A204.1 (cell line): ENCODE results near the gene BEST3.

Source experiments
- FAIRE-seq: peaks from 2 replicates; lab custom pipeline; 2012; peaks lifted over from hg19 to GRCh38; lab: Jason Lieb, UNC

Gene BEST3

DNA sequence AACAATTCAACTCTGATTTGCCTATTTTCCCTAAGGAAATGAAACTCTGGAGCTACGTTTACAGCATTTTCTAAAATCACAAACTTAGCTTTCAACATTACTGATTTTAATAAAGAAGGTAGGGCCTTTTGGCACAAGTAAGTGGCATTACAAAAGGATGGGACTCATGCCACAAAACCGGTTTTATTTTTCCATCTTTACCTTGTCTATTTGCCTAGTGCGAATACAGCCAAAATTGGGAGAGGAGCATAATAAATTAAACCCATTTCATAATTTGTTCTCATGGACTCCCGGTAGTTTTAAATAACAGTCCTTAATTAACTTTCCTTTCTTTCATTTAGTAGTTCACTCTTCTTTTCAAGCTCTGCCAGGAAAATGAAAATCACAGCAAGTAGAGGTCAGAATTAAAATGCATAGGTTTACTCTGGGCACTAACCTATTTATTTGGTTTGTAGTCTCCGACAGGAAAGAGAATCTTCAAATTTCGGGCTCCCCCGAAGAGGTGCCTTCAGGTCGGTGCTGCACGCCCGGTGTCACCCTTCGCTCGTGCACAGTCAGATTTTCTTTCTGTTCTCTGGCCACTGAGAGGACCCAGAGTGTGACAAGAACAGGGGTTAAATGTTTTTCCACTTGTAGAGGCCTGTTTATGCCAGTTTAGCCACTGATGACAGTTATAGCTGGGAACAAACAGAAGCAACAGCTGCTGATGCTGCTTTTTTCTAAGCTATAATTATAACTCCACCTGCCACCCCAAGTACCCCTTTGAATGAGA is at the start of gene BEST3:
BEST3 (minus strand) TSS at position 535 of the 772 bp plus-strand sequence. CDS start 1,505 bp downstream, outside the sequence.
- no peak for FAIRE-seq

DNA sequence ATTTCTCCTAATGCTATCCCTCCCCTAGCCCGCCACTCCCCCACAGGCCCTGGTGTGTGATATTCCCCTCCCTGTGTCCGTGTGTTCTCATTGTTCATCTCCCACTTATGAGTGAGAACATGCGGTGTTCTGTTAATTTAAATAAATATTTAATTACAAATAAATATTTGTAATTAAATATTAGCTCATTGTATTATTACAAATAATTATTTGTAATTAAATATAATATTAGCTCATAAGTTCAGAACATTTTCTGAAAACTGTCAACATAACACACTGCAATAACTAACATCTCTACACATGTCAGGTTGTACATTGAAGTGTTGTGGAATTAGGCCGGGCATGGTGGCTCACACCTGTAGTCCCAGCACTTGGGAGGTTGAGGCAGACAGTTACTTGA is 45.0 kb upstream of the BEST3 start:
- FAIRE-seq, result no peak

DNA sequence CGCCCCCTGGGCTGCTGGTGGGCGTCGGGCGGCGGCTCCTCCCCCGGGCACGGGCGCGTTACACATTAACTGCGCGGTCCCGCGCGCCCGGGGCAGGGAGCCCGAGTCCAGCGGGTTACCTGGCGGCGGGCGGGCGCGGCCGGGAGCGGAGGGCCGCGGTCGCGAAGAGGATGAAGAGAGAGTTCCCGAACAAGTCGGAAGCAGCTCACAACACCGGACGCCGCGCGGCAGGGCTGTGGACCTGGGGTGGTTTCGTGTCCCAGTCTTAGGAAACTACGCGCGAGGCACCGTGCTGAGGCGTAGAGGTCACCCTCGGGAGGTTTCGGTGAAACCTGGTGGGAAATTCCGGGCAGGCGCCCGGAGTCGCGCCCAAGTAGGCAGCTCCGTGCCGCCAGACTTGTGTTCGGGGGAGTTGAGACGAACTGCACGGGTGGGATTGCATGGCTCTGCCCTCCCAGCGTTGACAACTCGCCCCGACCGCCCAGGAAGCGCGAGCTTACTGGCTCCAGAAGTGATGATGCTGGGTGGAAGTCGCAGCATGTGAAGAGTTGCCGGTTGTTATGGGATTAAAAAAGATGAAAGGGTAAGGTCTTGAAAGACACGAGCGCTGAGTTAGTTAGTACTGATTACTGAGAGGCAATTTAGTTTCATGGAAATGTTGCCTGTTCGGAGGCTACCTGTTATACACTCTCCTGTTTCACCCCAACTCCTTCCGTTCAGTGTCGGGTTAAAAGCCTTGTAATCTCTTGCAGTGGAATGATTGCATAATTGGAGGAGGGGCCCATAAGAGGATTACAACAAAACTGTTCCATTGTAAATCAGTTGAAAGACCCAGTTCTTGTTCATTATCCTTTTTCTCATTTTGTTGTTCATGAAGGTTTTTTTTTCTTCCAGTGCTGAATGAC is 40.4 kb upstream of the BEST3 start:
- no peak for FAIRE-seq

DNA sequence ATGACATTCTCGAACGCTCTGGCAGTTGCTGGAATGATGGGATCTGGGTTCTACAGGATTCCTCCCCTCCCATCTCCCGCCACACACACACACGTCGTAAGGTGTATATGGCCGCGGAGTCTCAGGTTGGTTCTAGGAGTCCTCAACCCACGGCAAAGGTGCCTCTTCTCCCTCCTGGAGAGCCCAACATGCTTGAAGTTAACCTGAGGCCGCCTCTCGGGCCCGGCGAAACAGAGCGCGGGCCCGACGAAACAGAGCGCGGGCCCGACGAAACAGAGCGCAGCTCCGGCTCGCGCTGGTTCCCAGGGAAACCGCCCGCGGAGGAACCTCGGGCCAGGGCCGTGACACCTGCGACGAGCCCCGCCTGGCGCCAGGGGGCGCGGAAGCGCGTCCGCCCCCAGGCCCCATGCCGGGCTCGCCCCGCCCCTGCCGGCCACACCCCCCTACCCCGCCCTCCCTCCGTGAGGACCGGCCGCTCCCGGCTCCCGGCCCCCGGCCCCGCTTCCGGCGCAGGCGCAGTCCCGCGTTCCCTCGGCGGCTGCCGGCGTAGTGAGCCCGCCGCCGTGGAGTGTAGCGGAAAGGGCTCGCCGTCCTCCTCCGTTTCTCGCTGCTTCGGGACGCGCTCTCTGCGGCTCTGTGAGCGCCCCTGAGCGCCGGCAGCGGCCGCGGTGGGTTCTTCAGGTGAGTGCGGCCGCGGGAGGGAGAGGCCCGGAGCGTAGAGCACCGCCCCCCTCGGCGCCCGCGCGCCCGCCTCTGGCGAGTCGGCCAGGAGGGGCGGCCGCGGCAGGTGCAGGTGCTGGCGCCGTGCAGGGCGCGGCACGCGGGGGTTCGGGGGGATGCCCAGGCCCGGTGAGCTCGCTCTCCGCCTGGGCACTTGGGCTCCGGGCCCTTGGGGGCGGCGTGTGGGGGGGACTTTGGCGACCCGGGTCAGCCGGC is 39.5 kb upstream of the BEST3 start, which contains the start of gene RAB3IP:
RAB3IP (plus strand) TSS at position 510 of the 936 bp plus-strand sequence. CDS start 16,549 bp downstream, outside the sequence.
- FAIRE-seq, result no peak

DNA sequence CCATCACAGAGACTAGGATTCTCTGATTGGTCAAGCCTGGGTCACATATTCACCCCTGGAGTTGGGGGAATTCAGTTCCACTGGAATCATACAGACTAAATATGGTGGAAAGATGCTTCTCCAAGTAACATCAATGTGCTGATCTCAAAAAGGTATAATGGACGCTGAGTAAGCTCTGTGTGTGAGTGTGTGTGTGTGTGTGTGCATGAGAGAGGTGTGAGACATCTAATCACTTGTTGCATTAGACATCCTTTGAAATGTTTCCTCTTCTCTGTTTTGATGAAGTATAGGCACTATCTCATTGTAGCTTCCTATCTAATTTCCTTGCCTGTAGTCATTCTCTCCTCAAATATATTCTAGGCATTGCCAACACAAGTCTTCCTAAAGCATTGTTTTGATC is 34.5 kb upstream of the BEST3 start:
- FAIRE-seq, result no peak

DNA sequence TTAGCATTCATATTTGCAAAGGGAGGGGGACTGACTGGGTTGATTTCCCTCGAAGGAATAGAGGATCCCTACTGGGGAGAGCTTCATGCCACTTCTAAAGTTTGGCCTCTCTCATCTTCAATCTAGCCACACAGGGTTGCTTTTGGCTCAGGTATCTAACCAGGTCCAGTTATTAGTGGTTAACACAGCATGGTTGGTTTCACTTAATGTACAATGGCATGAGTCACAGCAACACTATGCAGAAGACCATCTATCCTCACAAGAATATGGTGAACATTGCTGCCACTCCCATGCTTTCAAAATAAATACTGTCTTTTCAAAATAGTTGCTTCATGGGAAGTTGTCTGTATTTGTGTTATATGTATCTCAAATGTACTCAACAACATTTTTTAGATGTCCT is 33.0 kb upstream of the BEST3 start:
- no peak for FAIRE-seq

DNA sequence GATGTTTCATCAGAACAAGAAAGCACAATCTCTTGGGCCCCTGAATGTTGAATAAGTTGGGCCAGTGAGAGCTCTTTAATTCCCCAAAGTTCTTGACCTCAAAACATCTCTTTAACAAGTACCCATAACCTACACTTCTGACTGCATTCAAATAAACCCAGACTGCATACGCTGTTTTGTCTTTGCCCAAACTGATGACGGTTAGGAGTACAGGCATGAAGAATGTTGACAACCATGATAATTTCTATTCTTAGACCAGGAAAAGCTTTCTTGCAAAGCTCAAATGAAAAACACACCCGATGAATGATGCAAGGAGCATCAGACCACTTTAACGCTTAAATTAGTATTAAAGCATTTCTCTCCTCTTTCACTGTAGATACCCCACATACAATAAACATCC is 27.8 kb upstream of the BEST3 start:
- FAIRE-seq, result no peak

DNA sequence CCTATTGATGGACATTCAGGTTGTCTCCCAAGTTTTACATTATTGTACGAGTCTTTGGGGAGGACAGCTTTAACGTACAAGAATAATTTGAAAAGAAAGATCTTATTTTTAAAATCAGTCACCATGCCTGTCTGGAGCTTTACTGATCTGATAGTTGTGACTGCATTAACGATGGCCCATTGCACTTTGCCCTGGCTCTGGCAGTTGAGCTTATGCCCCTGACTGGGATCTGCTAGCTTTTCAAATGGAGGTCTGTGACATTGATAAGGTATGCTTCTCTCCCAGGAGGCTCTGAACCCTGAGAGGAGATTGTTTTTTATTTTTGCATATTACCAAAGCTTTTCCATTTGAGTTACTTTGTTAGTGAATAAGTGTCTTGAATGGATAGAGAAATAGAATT is 21.6 kb upstream of the BEST3 start:
- no peak for FAIRE-seq

DNA sequence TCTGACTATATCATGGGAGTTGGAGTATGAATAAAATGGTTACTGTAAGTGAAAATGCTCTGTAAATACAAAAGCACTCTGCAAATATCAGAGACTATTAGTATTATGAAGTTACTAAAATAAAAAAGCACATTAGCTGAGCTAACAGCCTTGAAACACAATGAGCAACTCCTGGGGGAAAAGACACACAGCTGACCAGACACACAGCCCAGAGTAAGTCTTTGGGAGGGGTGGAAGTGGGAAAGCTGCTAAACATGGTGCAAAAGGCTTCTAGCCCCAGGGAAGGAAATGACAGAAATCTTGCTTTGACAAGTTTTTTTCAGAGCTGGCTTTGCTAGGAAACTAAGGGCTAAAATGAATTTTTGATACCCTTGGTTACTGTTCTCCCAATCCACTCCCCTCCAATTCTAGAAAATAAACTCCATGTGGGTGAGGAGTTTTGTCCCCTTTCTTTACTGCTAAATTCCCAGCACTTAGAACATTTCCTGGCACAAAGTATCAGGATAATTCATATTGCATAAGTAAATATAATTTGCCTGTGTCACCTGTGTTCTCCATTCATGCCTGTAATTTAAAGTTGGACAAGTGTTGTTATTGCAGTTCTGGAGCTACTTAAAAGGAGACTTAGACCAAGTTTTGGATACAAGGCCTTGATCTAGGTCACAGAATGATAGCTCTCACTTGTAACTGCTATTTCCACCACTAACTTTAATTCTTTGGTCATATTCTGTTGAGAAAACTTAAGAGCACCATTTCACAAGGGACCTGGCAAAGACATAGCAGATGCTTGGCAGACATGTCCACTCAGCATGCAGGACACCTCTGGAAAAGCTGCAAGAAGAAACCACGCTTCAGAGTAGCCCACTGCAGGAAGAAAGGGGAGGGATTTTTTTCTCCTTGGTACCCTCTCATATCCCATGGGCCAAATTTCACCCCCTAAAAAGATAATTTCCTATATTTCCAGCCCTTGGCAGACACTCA is 20.5 kb upstream of the BEST3 start:
- no peak for FAIRE-seq

DNA sequence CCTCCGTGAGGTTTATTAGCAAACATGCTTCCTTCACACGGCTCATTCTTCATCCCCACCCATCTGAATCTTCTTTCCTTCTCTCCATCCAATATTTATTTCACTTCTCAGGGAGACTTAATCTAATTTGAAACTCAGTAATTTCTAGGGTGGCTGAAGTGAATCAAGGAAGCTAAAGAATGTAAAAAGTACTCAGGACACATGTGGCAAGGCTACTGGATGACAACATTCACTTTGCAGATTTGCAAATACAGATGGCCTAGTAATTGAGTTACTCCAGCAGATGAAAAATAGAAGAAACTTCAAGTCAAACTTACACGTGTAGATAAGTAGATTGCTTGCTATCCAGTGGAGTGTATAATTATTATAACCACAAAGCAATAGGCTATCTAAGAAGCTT is 15.4 kb upstream of the BEST3 start:
- FAIRE-seq, result no peak

DNA sequence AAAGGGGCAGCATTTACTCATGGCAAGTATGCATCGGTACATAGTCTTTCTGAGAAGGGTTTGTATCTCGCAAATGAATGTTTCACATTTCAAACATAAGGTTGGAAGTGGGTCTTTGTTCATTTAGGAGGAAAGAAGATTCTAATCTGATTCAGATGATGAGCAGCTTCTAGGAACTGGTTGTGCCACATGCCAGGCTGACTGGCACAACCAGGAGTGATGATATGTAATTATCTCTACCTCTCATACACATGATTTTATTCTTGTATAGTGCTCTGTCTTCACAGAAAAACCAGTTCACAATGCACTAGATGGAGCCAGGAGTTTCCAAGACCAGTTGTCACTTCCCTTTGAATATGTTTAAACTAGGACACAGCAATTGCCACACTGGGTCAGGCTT is 13.7 kb upstream of the BEST3 start:
- no peak for FAIRE-seq

DNA sequence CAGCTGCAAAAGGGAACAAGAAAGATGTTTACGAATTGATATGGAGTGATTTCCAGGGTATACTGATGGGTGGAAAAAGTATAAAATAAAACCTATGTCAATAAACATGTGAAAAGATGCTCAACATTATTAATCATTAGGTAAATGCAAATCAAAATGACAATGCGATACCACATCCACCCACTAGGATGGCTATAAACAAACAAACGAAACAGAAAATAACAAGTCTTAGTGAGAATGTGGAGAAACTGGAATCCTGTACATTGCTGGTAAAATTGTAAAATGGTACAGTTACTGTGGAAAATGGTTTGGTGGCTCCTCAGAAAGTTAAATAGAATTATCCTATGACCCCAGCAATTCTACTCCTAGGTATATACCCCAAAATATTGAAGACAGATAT is 9.5 kb upstream of the BEST3 start:
- FAIRE-seq, result no peak

DNA sequence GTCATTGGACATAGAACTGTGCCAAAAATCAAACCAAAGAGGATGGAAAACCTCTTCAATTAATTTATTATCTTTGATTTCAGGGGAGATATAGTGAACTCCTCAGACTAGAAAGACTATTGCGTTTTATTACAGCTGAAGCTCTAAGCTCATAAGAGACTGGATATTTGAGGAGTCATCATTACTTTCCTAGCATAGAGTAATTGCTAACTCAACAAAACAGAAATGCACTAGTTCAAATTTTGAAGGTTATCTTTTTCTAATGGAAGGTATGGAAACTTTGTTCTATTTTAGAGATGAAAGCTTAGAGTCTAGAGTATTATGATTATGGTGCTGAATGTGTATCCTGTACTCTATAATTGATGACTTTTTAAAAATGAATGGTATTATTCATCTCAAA is 5.3 kb upstream of the BEST3 start:
- no peak for FAIRE-seq

DNA sequence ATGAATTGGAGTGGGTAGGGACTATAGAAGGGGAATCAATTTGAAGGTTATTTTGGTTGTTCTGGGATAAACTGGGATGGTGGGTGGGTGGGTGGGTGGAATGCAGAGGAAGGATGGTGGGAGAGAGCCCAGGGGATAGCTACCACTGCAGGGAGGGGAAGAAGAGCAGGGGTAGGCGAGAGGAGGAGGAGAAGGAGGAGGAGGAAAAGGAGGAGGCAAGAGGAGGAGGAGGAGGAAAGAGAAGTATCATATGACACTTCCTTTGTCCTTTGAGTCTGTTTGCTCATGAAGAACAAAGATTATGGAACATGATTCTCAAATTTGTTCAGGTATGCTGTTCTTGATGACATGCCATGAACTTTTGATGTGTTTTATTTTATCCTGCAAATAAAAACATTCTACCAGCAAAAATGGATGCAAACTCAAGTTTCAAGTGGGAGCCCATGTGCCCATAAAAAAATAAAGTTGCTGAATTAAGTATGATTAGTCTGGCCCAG is 4.1 kb upstream of the BEST3 start:
- no peak for FAIRE-seq

DNA sequence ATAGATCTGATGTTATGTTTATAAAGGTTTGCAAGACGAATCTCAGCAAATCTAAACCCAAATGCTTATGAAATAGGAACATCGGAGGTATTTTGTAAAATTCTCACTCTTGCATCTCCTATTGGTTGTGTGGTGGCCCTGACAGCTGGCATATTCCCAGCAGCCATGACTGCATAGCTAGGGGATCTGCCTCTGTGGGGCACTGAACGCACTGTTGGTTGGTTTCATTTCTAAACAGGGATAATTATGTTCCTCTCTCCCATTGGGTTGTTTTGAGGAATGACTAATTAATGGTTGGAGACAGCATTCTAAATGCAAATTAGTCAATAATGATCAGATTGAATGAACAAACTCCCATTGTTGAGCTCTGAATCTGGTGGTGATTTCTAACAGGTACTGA is 2.7 kb upstream of the BEST3 start:
- no peak for FAIRE-seq

DNA sequence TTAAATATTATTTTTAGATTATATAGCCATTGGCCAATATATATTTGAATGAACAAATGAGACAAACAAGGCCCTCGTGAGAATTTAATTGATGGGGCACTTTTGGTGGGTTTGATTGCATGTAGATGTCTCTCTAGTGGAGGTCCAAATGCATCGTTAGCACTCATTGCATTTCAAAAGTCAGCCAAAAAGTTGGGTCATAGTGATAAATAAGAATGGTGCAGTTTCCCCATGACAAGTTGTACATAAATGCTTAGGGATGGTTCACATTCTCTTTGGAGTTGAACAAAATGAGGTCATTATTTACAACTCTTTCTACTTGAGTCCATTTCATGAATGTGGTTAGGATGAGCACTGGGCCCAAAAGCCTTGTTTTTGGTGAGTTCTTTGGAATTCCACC is 1.0 kb downstream of the BEST3 start:
- FAIRE-seq, result no peak

DNA sequence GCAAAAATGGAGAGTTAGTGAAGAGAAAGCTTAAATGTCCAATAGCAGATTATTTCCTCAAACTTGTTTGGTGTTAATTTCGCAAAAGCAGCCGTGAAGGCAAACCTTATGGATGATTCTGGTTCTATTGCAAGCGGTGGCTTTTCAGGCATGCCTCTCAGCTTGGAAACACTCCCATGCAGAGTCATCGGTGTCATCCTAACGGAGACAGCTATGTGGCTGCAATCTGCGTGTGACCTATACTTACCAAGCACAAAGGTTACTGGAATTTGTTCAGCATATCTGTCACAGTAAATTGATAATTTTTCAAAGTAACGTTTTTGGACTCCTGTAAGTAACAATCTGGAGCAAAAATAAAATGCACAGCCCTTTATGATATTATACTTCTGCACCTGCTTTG is 5.0 kb downstream of the BEST3 start:
- no peak for FAIRE-seq

DNA sequence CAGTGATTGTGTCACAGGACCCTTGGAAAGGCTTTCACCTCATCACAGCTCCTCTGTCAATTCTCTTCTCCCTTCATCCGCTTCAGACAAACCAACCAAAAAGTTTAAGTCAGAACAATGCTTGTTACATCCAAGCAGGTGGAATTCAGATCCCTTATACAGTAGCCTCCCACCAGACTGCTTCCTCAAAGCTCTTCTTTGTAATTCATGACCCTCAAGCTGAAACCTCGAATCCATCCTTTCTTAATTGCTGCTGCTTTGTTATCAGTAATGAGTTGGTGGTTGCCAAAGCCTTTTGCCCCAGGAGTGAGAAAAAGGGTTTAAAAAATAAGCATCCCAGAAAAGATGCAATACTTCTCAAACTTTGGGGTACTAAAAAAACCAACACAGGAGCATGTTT is 9.5 kb downstream of the BEST3 start:
- no peak for FAIRE-seq

DNA sequence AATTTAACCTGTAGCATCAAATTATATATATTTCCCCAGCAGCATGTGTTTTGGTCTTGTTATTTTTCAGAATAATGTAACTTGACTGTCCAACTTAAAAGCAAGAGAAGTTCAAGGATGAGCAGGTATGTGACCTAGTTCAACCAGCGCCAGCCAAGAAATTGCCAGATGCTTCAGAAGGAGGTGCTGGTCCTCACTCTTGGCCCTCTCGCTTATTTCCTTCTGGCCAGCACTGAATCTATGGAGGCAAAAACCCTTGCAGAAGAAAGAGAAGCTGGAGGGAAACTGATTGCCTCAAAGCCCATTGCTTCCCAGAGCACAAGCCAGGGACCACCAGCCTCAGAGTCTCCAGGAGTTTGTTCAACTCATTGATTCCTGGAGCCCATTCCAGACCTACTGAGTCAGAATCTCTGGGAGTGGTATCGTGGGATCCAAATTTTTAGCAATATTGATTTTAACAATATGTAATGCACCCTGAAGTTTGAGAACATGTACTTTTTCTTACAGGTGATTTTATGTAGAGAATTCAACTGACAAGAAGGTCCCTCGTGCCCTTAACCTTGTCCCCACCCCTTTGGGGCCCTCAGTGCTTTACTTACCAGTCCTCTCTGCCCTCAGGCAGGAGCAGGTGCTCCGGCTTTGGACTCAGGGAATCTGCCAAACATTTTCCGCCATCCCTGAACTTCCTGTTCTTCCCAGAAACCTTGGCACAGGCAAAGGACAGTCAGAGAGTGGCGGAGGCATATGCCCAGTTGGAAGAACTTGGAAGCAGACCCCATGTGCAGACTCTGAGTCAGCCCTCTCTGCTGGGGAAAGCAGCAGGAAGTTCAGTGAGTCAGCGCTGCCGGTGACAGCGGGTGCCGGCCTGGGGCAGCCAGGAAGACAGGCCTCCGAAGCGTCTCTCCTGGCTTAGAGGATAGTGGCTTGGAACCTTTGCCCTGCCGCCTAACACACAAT is 10.4 kb downstream of the BEST3 start:
- FAIRE-seq, result no peak

DNA sequence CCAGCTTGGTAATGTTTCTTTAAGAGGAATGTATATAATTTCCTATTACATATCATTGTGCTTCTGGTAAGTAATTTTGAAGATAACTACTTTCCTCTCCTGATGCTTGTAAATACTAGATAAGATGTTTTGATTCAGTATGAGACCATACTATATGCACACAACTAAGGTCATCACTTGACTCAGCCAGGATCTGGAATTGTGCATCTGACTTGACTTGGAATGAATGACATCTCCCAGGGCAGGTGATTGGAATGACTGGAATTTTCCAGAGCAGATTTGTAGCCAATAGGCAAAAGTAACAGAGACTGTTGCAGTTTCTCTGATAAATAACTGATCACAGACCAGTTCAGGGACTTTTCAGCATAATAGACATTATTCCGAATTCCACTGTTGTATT is 11.1 kb downstream of the BEST3 start:
- no peak for FAIRE-seq
